ENCODE data around the gene NECAB3.
"Not testable (repeated sequence)": the region's sequence is repeated elsewhere in the genome, so short reads cannot be mapped to it uniquely, and the experiment has no call there.

The NECAB3 gene

DNA sequence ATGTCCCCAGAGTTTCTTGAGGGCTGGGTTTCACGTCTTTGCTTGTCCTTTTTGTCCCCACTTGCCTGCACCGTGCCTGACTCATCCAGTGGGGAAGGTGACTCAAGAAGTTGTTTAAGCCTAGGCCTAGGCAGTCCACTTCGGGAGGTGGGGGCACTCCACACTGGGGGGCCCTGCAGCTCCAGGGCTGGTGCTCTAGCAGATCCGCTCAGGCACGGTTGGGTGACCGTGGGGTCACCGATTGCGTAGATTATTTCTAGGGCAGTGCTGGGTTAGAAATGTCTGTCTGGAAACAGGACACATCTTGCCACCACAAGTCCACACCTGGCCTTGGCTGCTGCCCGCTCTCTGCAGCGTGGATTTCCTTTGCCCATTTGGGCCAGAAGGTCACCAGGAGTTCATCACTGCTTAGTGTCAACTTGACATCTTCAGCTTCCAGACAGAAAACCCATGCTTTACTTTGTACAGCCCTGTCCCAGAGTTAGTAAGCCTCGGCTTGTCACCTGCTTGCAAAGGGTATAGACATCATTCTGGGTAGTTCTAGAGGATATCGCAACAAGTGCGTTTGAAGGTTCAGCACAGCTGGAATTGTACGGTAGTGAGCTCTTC, 25.7 kb downstream of the NECAB3 start:
- DNase-seq (ENCODE audit: low spot score) = no peak

DNA sequence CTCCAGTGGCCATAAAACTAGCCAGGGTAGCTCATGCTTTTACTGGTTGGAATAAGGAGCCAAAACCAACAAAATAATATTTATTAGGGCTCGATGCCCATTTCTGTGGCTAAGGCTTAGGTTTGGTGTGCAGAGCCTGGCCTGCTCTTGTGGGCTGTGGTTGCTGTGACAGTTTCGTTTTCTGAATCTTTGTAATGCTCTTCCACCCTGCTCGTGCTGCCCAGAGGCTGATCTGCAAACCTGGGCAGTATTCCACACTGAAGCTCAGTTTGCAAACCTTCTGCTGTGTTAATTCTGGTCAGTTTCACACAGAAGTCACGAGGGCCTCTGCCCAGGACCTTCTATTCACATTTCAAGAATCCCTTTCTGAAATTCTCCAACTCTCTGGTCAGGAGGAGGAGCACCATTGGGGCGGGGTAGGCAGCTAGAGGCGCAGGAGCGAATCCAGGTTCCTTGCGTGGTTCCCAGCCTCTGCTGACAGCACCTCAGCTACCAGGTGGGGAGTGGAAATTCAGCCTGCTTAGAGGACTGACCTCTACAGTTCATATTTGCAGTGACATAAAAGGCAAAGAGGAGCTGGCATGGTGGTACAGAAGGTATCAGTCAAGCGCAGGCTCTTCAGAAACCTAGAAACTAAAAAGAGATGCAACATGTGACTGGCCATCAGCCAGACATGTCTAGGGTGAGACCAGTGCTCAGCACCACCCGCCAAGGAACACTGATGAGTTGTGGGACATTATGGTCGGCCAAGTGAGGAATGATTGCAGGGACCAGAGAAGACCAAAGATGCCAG, 26.4 kb downstream of the NECAB3 start:
- no peak for DNase-seq (ENCODE audit: low spot score)

DNA sequence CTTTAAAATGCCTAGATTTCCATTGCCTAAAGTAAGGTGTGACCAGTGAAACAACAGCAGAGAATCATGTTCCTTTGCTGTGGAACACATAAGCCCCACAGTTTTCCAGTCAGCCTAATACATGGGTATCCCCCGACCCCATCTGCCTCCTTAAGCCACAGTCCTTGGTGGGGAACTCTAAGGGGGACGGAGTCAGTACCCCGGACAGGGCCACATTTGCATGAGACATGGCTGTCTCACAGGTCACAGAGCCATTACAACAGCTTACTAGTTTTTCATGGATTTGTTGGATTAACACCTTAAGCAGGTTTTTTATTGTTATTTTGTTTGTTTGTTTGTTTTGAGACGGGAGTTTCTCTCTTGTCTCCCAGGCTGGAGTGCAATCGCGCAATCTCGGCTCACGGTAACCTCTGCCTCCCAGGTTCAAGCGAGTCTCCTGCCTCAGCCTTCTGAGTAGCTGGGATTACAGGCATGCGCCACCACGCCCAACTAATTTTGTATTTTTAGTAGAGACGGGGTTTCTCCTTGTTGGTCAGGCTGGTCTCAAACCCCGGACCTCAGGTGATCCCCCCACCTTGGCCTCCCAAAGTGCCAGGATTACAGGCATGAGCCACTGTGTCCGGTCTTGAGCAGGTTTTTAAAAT, 27.1 kb downstream of the NECAB3 start:
- DNase-seq (ENCODE audit: low spot score) = not testable (repeated sequence)

DNA sequence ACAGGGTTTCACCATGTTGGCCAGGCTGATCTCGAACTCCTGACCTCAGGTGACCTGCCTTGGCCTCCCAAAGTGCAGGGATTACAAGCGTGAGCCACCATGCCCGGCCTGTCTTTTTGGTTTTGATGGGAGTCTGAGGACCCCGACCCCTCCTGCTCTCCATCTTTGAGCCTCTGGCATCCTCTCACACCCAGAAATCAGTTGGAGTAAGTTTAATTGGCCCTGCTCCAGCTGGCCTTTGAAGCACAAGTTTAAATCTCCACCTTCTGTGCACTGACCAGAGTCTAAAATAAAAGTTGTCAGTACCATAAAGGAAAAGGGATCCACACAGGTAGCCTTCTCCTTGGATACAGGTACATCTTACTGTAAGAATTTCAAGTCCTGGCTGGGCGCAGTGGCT, 28.0 kb downstream of the NECAB3 start:
- DNase-seq (ENCODE audit: low spot score) = no peak

DNA sequence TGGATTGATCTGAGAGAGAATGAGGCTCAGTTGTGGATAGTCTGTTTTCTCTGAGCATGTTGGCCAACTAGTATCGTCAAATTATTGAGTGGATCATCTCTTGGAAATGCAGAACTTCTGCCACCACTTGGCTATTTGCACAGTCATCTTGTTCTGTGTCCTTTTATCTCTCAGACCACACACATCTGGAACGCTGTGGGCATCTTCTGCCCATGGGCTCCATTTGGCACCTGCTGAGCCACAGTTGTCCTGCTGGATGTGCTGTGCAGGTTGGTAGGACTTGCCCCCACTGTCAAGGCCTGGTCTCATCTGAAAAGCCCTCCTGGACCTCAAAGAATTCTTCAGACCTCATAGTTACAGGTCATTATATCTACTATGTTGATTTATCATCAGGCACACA, 28.8 kb downstream of the NECAB3 start:
- no peak for DNase-seq (ENCODE audit: low spot score)

DNA sequence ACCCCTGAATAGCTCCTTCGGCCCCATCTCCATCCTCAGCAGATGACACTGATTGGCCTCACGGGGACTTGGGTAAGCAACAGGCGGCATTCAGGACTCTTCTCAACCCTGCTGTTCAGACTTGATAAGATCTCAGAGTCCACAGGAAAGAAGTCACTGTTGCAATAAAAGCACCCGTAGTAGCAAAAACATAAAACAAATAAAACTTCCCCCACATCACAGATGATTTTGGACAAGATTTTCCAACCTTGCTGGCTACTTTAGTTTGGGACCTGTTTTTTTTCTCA, 29.2 kb downstream of the NECAB3 start:
- DNase-seq (ENCODE audit: low spot score) = no peak

DNA sequence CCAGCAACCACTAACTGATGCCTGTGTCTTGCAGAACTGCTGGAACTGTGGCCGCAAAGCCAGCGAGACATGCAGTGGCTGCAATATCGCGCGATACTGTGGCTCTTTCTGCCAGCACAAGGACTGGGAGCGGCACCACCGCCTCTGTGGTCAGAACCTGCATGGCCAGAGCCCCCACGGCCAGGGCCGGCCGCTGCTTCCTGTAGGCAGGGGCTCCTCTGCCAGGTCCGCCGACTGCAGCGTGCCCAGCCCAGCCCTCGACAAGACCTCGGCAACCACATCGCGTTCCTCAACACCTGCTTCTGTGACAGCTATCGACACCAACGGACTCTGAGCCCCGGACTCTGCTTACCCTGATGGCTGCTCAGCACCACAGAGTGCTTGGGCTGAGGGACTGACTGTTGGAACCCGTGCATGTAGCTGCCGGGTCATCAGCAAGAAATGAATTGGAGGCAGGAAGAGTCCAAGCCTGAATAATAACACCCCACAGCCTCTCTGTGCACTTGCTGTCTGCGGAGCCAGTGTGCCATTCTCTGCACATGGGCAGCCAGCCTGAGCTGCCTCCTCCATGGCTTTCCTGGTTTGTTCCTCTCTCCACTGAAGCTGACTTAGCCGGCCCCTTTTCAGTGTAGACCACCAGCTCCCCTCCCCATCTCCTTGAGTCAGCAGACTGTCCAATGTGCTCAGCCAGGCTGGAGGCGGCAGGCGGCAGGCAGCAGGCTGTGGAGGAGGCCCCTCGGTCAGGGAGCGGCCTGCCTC, 29.7 kb downstream of the NECAB3 start:
- no peak for DNase-seq (ENCODE audit: low spot score)

DNA sequence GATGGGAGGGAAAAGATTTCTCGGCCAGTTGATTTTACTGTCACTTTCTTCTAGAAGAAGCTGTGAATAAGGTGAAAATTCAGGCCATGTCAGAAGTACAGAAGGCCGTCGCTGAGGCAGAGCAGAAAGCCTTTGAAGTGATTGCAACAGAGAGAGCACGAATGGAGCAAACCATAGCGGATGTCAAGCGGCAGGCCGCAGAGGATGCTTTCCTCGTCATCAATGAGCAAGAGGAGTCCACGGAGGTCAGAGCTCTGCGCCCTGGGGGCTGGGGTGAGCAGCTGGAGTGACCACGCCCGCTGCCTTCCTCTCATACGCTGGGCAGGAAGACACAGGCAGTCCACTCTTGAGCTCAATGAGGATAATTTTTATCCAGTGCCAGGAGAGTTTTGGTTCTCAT, 33.9 kb downstream of the NECAB3 start:
- no peak for DNase-seq (ENCODE audit: low spot score)

DNA sequence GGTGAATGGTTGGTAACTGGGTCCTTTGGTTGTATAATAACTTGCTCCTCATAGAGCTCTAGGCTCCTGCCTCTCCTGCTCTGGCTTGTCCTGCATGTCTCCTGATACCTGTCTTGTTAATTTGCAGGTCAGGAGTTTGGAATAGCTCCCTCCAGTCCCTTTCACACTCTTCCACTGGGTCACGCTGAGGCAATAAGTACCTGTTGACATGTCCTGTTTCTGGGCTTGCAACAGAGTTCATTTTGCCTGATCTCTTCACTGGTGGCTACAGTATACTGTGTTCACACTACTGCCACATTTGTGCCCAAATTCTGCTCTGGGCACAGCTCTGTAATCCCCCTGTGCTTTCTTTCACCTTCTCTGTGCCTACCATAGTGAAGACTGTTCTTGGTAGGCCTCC, 37.5 kb downstream of the NECAB3 start:
- no peak for DNase-seq (ENCODE audit: low spot score)

DNA sequence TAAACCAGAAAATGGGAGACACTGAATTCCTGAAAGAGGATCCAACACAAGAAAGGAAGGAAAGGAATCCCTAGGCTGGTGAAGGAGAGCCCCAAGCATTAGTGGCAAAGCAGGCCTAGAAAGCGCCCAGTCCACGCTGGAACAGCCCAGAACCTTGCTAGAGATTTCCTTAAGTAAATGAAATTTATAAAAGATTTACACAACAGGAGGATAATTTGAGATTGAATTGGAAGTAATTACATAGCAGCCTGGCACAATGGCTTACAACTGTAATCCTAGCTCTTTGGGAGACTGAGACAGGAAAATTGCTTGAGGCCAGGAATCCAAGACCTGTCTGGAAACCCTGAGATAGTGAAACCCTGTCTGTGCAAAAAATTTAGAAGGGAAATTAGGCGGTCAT, 38.9 kb downstream of the NECAB3 start:
- no peak for DNase-seq (ENCODE audit: low spot score)

DNA sequence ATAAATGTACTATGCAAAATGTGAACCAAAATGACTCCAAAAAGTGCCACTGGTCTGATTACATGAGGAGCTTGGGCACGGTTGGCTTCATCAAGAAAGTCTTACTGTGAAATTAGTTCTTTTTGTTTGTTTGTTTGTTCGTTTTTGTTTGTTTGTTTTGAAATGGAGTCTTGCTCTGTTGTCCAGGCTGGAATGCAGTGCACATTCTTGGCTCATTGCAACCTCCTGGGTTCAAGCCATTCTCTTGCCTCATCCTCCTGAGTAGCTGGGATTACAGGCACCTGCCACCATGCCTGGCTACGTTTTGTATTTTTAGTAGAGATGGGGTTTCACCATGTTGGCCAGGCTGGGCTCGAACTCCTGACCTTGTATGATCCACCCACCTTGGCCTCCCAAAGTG, 42.3 kb downstream of the NECAB3 start:
- not testable (repeated sequence) for DNase-seq (ENCODE audit: low spot score)

DNA sequence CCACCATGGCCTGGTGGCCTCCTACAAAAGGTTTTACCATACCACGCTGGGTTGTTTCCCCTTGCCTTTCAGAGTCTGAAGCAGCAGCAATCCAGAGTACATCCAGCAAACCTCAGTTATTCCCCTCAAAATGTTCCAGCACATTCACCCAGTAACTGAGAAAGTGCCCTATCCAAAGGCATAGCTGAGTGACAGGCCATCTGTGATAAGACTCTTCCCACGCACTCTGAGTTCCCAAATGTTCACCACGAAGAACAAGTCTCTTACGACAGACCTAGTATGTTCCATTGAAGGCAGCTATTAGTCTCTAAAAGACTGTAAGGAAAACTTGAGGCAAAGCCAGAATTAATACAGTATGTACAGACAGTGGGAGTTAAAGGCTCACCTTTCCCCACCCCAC, 43.7 kb downstream of the NECAB3 start:
- DNase-seq (ENCODE audit: low spot score) = no peak

DNA sequence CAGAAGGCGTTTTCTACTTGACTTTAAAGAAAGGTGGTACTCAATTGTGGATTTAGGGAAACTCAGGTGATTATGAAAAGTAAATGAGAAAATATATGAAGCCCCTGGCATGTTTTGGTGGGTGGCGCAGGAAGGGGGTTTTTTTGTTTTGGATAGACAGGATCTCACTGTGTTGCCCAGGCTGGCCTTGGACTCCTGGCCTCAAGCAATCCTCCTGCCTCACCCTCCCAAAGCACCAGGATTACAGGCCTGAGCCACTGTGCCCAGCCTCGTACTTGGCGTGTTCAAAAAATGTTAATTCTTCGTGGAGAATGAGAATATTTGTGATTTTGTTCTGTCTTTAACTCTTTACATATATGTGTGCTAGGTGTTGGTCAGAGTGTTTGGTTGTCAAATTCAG, 44.2 kb downstream of the NECAB3 start:
- no peak for DNase-seq (ENCODE audit: low spot score)

DNA sequence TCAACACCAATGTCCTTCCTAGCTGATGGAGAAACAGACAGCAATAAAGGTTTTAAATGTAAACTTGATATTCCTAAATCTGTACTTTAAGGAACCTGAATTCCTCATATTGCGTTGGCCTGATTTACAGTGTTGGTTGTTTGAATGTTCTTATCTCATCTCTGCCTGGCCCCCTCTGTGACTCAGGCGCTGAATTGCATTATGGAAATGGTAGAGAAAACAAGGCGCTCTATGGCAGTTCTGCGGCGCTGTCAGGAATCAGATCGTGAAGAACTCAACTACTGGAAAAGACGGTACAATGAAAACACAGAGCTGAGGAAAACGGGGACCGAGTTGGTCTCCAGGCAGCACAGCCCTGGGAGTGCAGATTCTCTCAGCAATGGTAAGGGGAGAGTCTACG, 44.7 kb downstream of the NECAB3 start:
- no peak for DNase-seq (ENCODE audit: low spot score)

DNA sequence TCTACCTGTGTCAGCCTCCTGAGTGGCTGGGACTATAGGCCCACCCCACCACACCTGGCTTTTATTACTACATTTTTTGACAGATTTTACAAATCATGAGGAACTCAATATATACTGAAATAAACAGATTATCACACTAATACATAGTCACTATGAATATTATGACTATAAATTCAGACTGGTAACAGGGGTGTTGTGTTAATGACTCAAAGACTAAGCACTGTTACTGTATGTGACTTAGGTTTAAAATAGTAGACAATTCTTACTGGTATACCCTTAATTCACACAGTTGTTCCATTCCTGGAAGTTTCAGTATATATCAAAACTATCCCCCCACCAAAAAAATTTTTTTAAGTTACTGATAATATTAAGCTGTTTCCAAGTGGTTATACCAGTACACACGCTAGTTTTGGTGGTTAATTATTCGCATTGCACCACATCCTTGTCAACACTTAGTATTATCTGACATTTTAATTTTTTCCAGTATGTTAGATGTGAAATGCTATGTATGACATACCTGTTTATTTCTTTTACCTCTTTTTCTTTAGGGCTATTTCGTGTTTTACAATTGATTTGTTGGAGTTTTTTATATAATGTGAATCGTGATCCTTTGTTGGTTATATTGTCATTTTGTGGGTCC, 46.5 kb downstream of the NECAB3 start:
- DNase-seq (ENCODE audit: low spot score) = no peak

DNA sequence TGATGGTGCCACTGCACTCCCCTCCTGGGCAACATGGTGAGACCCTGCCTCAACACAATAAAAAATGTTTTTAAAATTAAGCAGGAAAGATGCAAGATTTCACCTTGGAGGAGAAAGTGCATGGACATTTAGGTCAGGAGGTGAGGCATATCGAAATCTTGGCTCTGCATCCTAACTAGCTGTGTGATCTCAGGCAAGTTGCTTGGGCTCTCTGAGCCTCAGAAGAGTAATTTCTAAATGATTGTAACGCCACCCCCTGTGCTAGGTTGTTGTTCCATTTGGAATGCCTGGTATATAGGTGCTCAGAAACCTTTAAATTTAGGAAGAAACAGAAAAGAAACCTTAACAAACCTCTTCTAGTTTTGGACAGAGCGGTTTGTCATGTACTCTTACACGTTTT, 48.0 kb downstream of the NECAB3 start:
- DNase-seq (ENCODE audit: low spot score) = no peak

DNA sequence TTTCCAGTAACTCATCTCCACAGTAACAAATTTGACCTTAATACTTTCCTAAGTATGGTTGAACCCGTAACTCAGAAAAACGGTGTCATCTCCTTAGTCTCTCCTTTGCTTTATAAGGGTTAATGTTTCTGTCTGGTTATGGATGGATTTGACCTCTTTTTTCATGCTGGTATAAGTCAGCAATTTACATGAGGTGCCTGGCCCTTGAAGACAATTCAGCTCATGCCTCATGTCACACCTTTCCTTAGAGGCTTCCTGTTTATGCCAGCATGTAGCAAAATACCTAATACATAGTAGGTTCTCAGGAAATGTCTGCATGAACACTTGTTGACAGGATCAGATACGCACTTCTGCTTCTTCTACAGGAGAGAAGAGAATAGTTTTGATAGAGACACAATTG, 49.8 kb downstream of the NECAB3 start:
- DNase-seq (ENCODE audit: low spot score) = no peak

DNA sequence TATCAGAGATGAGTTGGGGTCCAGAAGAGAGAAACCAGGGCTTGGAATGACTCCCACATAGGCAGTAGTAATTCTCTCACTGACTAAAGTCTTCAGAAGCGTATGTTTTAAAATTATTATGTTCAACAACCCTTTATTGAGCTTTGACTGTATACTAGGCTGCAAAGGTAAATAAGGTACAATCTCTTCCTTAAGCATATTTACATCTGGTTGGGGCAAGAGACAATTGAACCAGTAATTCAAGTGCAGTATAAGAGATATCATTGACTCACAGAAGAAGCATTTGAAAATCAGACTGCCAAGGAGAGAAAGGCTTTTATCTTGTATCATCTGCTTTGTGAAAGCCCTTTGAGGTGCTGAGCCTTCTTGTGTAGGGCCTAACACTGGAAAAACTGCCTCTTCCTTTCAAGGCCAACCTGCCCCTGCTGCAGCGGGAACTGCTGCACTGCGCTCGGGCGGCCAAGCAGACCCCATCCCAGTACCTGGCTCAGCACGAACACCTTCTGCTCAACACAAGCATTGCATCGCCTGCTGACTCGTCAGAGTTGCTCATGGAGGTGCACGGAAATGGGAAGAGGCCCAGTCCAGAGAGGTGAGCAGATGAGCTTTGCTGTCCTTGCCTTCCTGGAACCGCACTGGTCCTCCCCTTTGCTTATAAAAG, 51.4 kb downstream of the NECAB3 start:
- no peak for DNase-seq (ENCODE audit: low spot score)

DNA sequence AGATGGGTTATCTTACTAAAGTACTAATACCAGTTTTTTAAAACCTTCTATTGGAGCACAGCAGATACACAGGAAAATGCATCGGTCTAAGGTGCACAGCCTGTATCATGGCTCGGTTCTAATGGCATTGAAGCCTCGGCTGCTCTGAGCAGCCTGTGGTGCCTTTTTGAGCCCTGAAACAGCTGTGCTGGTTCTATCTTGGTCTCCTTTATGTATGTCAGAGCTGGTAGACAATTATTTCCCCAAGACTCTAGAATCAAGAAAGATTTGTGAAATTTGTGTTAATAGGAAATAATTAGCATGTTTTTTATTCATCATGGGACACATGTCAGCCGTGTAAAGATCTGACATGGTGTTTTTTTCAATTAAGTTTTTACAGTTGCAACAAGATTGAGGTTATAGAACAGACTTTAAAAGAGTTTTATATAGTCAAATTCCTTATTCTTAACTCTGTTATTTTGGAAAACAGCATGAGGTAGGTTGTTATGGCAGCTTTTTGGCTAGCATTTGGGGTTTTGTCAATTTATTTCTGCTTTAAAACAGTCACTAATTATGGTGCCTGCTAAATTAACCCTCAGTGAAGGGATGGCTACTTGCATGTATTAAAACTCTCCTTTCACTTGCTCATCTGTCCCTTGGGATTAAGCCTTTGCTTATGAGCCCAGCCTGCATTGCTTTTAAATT, 52.4 kb downstream of the NECAB3 start:
- DNase-seq (ENCODE audit: low spot score) = no peak

DNA sequence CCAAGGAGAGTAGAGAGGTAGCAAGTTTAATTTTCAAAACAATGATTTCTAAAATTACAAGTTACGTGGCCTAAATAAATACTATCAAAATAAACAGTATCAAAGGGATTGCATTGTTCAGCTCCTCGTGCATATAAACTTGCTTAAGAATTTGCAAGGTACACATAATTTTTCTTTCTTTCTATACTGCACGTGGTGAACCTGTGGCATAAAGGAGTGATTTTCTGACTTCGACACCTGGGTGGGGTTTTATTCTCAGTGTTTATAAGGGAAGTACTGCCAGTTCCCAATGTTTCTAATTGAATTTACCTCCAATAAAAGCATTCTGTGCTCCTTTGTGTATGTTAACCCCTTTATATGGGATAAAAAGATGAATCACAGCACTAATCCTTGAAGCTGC, 62.2 kb downstream of the NECAB3 start:
- no peak for DNase-seq (ENCODE audit: low spot score)

DNA sequence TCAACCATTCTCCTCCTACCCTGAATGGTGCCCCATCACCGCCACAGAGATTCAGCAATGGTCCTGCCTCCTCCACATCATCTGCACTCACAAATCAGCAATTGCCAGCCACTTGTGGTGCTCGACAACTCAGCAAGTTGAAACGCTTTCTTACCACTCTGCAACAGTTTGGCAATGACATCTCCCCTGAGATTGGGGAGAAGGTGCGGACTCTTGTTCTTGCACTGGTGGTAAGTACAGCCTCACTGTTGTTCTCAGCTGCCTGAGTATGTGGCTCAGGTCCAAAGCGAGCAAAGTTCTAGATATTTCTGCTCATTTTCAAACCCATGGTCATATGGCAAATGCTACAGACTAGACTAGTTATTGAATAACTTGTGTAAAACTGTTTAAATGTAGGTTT, 63.1 kb downstream of the NECAB3 start:
- no peak for DNase-seq (ENCODE audit: low spot score)

Measured in hematopoietic multipotent progenitor cell treated with erythropoietin and hydrocortisone succinate and interleukin-3 and kit ligand, for 17 days (in vitro differentiated cells).